Activated CD4-positive, alpha-beta memory T cell treated with anti-CD3 and anti-CD28 coated beads, Interleukin-2, amount 10 ng/mL, durations not matched to agents 7 days and 5 days (primary cell): ENCODE data around the gene NFIX. TPM values are rescaled to one million over a fixed set of nuclear protein-coding genes. Genes with fewer than 3 reads are reported as not detected.
A peak's percentile ranks its signal among the peaks of the same experiment; 100 is the strongest.

Experiments used
- CTCF ChIA-PET: fragments of 350-600 bp; sonication (Branson Sonifier 250); formaldehyde crosslinking; loops from one replicate; lab custom pipeline; 2021; ENCODE audit warnings: antibody characterized with exemption, inconsistent platforms; lab: Charles Lee
- POLR2A ChIA-PET: fragments of 350-600 bp; sonication (Branson Sonifier 250); formaldehyde crosslinking; loops from one replicate; lab custom pipeline; 2021; ENCODE audit warnings: antibody characterized with exemption; lab: Charles Lee
- DNase-seq: peaks from one replicate; pipeline ENCODE4 v3.0.0-alpha.2; 2020
- H3K27ac Mint-ChIP-seq: one replicate; pipeline ENCODE4 v1.8.0; 2021; ENCODE audit warnings: mild to moderate bottlenecking, mixed read lengths
- H3K27me3 Mint-ChIP-seq: one replicate; pipeline ENCODE4 v1.8.0; 2021; ENCODE audit warnings: mixed read lengths
- H3K36me3 Mint-ChIP-seq: one replicate; pipeline ENCODE4 v1.8.0; 2021; ENCODE audit warnings: low read depth, mixed read lengths
- H3K4me1 Mint-ChIP-seq: one replicate; pipeline ENCODE4 v1.8.0; 2021; ENCODE audit warnings: mixed read lengths
- H3K4me3 Mint-ChIP-seq: one replicate; pipeline ENCODE4 v1.8.0; 2021; ENCODE audit warnings: mild to moderate bottlenecking, mixed read lengths
- H3K9me3 Mint-ChIP-seq: one replicate; pipeline ENCODE4 v1.8.0; 2021; ENCODE audit warnings: mixed read lengths
- total RNA-seq, 2 experiments: library from RNA; stranded (reverse); gene quantifications; one replicate each; pipeline ENCODE4 v1.2.3, GENCODE V29; 2021

The NFIX gene
- total RNA-seq, 2 experiments from 2014 or later: 0.05 TPM; not detected in 1

DNA sequence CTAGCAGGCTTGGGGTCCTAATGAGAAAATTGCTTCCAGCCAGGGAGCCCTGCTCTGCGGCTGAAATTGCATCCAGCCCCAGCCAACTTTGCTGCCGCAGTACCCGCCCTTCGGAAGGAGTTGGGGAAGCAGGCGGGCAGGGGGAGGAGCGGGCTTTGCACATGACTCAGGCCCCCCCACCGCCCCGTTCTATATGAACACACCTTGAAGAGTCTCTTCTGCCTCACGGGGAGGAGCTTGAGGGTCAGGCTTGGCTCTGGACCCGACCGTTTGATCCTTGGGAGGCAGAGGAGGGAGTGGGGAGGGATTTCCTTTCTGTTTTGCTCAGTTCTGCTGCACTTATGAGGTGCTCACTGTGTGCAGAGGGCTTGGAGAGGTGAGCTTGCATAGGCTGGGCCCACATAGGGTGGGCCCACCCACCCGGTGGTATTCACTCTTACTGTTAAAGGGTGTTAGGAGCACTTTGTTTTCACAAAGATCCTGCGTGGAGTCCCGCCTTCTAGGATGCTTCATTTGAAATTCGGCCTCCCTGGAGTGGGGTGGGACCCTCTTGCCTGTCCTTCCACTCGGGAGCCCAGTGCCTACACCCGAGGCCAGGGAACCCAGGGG is 60.9 kb downstream of the NFIX start:
- CTCF ChIA-PET: no interaction called here
- H3K36me3 Mint-ChIP-seq: no peaks in the 10 kb centered on the region
- no peak overlapping the region for H3K4me3 Mint-ChIP-seq
- H3K4me1 Mint-ChIP-seq: peaks cover 6% of the 10 kb centered on the region
- DNase-seq: no peak
- H3K9me3 Mint-ChIP-seq: no peaks in the 10 kb centered on the region
- peaks cover 22% of the 10 kb centered on the region for H3K27me3 Mint-ChIP-seq
- POLR2A ChIA-PET: no interaction called here
- no peak overlapping the region for H3K27ac Mint-ChIP-seq

DNA sequence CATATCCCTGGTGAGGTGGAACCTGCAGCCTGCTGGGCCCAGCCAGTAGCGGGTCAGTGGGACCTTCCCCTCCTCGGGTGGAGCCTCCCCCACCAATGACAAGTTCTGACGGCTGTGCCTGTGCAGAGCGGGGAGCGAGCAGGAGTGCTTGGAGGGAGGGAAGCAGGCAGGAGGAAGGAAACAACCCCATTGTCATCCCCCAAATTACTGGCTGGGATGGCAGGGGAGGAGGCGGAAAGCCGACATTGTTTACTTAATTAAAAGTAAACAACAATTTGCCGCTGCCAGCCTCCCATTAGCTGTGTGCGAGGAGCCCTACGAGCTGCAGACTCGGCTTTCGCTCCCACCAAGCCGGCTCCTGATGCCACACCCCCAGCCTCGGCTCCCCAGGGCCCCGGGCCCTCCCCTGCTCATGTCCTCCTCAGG is 61.9 kb downstream of the NFIX start:
- ChIA-PET POLR2A (no interaction called here), CTCF (interaction anchor here (2.2 to 5.6 kb wide), 3 partner anchors 37 to 92 kb away, joined by 7 to 57 read pairs (median 7); no protein-coding TSS in a partner anchor)
- H3K27me3 Mint-ChIP-seq: peaks cover 21% of the 10 kb centered on the region
- peaks cover 7% of the 10 kb centered on the region for H3K4me1 Mint-ChIP-seq
- no peak for DNase-seq
- no peaks in the 10 kb centered on the region for H3K9me3 Mint-ChIP-seq
- H3K36me3 Mint-ChIP-seq: no peaks in the 10 kb centered on the region
- no peak overlapping the region for H3K4me3 Mint-ChIP-seq
- H3K27ac Mint-ChIP-seq: no peak overlapping the region

DNA sequence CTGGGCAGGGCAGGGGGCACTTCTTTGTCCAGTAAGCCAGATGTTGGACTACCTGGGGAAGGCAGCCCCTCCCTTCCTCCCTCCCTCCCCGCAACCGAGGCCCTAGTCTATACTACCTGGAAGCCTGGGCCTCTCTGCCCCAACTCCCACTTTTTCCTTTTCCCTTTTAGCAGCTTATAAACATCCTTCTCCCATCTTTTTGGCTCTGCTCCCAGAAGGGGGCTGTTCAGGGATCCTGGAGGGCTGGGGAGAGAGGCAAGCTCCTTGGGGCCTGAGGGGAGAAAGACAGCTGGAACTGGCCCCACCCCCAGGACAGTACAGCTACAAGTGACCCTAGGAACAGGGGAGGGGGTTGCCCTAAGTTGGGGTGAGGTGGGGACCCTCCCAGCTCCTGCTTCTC is 62.5 kb downstream of the NFIX start:
- Mint-ChIP-seq H3K27ac (no peak overlapping the region), H3K4me1 (peaks cover 7% of the 10 kb centered on the region), H3K4me3 (no peak overlapping the region), H3K36me3 (no peaks in the 10 kb centered on the region), H3K9me3 (no peaks in the 10 kb centered on the region), H3K27me3 (peaks cover 23% of the 10 kb centered on the region)
- ChIA-PET CTCF (interaction anchor here (1.3 to 5.6 kb wide), 5 partner anchors 24 to 92 kb away, joined by 4 to 57 read pairs (median 7); no protein-coding TSS in a partner anchor), POLR2A (no interaction called here)
- DNase-seq: no peak

DNA sequence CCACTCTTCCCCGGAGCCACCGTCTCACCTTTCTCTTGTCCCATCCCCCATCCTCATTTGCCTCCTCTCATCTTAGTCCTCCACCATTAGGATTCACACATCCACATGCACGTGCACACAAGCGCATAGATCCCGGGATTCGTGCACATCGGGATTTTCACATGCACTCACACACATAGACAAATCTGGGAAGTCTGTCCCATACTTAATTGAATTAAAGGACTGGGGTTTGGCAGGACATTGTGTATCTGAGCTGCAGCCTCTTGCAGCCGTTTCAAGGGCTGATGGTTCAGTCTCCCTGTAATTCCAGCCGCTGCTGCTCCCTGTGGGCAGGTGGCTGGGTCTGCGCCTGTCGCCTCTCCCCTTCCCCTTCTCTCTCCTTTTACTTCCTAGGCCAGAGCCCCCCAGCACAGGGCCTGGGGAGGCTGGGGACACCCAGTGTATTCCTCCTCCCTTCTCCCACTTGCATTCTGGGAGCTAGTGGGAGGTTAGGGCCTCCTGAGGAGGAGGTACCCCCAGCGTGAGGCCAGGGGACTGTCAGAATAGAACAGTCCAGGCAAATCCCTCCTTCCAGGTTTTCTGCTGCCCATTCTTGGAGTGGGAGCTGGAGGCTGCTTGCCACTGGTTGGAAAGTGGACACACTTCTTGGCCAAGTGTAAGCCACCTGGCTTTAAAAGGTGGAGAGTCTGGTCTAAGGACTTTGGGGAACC is 63.8 kb downstream of the NFIX start:
- H3K27me3 Mint-ChIP-seq: peaks cover 30% of the 10 kb centered on the region
- H3K4me3 Mint-ChIP-seq: no peak overlapping the region
- no peaks in the 10 kb centered on the region for H3K9me3 Mint-ChIP-seq
- DNase-seq: no peak
- no peaks in the 10 kb centered on the region for H3K36me3 Mint-ChIP-seq
- H3K27ac Mint-ChIP-seq: no peak overlapping the region
- ChIA-PET POLR2A (interaction anchor here (1.5 kb wide), 1 partner anchor 11 kb away, joined by 3 read pairs; no protein-coding TSS in a partner anchor), CTCF (interaction anchor here (1.1 to 5.6 kb wide), 8 partner anchors 14 to 174 kb away, joined by 3 to 57 read pairs (median 7); no protein-coding TSS in a partner anchor)
- peaks cover 7% of the 10 kb centered on the region for H3K4me1 Mint-ChIP-seq

DNA sequence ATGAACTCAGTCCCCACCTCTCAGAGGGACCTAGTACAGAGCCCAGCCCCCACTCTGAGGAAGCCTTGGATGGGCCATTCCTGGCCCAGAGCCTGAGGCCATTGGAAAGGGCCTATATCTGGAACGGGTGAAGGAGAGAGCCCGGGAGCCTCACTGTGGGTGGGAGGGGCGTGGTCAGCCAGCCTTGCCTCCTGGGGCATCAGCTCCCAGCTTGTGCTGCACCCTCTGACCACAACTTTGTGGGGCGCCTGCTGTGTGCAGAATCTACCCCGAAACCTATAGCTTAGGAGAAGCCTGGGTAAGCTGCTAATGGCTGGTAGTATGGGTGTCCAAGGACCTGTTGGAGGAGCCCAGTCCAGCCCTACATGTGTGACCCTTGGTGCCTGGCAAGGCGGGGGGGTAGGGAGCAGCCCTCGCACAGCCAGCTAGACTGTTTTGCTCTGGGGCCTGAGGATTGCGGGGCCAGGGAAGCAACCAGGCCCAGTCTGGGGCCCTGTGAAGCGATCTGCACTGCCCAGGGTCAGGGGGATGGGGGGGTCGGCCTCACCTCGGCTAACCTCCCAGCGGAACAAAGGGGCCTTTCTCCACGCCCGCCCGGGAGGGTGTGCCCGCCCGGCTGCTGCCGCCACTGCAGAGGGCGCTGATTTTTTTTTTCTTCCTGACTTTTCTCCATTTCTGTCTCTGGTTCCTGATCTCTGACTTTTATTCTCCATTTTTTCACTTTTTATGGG is 65.1 kb downstream of the NFIX start:
- H3K4me3 Mint-ChIP-seq: no peak overlapping the region

DNA sequence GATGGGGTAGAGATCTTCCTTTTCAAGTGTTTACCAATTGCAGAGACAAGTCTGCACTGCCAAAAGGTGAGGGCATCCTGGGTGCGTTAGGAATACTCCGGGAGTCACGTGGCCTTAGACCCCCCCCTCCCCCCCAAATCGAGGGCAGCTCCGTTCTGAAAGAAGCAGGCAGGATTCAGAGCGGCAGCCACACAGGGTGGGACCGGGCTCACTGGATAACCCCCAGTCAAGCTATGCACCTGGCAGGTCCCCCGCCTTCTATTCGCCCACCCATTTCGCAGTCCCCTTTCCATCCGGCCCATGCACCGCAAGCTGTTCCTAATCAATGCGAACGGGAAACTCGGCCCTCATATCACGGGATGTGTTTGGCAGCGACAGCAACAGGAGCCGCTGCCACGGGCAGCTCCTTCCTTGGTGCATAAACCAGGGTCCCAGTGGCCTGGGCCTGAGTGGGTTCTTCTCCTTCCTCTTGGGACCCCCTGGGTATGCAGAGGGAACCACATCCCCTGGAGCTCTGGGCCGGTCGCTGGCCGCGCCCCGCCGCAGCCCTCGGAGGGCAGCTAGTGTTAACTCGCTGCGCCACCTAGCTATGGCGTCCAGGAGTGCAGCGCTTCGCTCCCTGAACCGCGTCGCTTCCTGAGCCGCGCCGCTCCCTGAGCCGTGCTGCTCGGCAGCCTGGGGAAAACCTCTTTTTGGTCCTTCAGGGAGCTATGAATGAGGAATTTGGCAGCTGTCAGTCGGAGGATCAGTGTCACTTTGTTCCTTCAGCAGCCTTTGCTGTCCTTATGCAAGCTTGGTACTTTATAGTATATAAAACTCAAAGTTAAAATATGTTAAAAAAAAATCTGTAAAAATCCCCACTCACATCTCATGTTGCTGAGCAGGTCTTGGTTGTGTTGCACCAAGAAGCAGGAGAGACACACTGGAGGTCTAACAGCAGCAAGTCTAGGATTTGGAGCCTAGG is 66.0 kb downstream of the NFIX start:
- DNase-seq: peak; percentile 77
- H3K36me3 Mint-ChIP-seq: no peaks in the 10 kb centered on the region
- ChIA-PET POLR2A (interaction anchor here (0.8 to 1.5 kb wide), 5 partner anchors 34 to 96 kb away, joined by 3 to 8 read pairs (median 4); no protein-coding TSS in a partner anchor), CTCF (interaction anchor here (0.6 to 5.6 kb wide), 39 partner anchors 9 to 1572 kb away, joined by 3 to 57 read pairs (median 6); partner anchors contain the start of genes DNASE2 and GCDH)
- peak overlapping the region; percentile 57 for H3K4me3 Mint-ChIP-seq
- H3K27ac Mint-ChIP-seq: no peak overlapping the region
- H3K27me3 Mint-ChIP-seq: peaks cover 30% of the 10 kb centered on the region
- no peaks in the 10 kb centered on the region for H3K9me3 Mint-ChIP-seq
- H3K4me1 Mint-ChIP-seq: peaks cover 7% of the 10 kb centered on the region

More for the DNA sequence above, 65.1 kb downstream of the NFIX start:
- Mint-ChIP-seq H3K27ac (no peak overlapping the region), H3K36me3 (no peaks in the 10 kb centered on the region), H3K9me3 (no peaks in the 10 kb centered on the region), H3K27me3 (peaks cover 30% of the 10 kb centered on the region), H3K4me1 (peaks cover 7% of the 10 kb centered on the region)
- ChIA-PET POLR2A (interaction anchor here (1.2 to 1.5 kb wide), 3 partner anchors 35 to 95 kb away, joined by 3 to 8 read pairs (median 4); no protein-coding TSS in a partner anchor), CTCF (interaction anchor here (0.6 to 5.6 kb wide), 28 partner anchors 8 to 235 kb away, joined by 3 to 57 read pairs (median 7); partner anchors contain the start of genes DNASE2 and GCDH)
- DNase-seq: no peak

DNA sequence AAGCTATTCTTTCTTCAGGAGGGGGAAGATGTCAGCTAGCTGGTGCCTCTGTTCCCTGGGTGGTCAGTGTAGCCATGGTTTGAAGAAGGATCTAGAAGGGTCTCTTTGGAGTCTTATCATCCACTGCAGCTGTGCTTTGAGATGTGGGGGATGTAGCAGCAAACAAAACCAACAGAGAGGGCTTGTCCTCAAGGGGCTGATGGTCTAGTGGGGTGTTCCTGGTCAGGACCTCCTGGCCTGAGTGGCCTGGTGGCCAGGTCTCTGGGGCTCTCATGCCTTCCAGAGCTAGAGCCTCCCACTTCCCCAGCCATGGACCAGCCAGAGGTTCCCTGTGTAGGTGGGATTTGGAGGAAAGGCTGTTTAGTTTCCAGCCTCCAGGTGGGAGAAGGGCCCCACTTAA is 67.0 kb downstream of the NFIX start:
- Mint-ChIP-seq H3K36me3 (no peaks in the 10 kb centered on the region), H3K4me3 (no peak overlapping the region), H3K27ac (no peak overlapping the region), H3K4me1 (peaks cover 7% of the 10 kb centered on the region), H3K27me3 (peaks cover 28% of the 10 kb centered on the region), H3K9me3 (no peaks in the 10 kb centered on the region)
- CTCF ChIA-PET: interaction anchor here (0.9 to 5.6 kb wide), 12 partner anchors 10 to 172 kb away, joined by 3 to 57 read pairs (median 14); partner anchors contain the start of gene GCDH
- DNase-seq: no peak
- POLR2A ChIA-PET: no interaction called here

DNA sequence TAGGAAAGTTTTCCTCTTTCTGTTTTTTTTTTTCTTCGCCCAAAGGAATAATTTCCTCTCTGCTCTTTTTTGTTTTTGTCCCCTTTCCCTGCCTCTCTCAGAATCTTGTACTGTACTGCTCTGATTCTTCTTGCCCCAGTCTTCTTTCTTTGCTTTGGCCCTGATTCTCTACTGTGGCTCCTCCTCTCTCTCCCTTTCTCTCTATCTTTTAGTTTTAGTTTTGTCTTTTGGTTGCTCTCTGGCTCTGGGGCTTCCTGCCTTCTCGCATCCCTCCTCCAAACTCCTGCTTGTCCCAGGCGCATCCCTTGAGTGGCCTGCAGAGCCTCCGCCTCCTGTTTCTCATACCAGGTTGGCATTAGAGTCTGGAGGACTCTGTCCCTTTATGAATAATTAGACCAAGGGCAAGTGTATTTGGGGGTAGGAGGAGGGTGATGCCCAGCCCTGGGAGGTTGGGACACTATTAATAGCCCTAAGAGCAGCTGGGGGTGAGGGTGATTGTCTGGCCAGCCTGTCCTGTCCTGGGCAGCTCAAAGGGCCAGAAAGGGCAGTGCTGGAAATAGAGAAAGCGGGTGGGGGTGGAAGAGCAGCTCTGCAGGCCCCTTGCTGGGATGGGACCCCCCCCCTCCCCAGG is 68.3 kb downstream of the NFIX start:
- ChIA-PET CTCF (interaction anchor here (1.1 kb wide), 1 partner anchor 98 kb away, joined by 6 read pairs; no protein-coding TSS in a partner anchor), POLR2A (no interaction called here)
- peaks cover 28% of the 10 kb centered on the region for H3K27me3 Mint-ChIP-seq
- no peak overlapping the region for H3K27ac Mint-ChIP-seq
- no peak overlapping the region for H3K4me3 Mint-ChIP-seq
- H3K36me3 Mint-ChIP-seq: no peaks in the 10 kb centered on the region
- DNase-seq: no peak
- no peaks in the 10 kb centered on the region for H3K9me3 Mint-ChIP-seq
- peaks cover 7% of the 10 kb centered on the region for H3K4me1 Mint-ChIP-seq

DNA sequence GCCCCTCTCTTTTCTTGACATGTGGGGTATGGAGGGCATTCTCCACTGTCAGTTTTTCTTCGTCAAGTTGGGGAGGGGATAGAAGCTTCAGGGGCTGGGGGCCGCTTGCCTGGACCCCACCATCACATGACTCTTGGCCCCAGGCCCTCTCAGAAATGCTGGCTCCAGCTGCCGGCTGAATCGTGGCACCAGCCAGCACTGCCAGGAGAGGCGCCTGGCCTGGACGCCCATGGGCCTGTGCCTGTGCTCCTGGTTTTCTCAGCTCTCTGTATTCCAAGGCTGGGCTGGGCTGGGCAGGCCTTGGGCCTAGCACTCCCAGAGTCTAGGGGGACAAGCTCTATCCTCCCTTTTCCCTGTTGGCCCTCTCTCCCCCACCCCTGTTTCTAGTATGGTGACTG is 68.8 kb downstream of the NFIX start:
- Mint-ChIP-seq H3K36me3 (no peaks in the 10 kb centered on the region), H3K4me3 (no peak overlapping the region), H3K27me3 (peaks cover 26% of the 10 kb centered on the region), H3K27ac (no peak overlapping the region), H3K4me1 (peaks cover 7% of the 10 kb centered on the region), H3K9me3 (no peaks in the 10 kb centered on the region)
- no peak for DNase-seq
- CTCF ChIA-PET: interaction anchor here (1.1 kb wide), 1 partner anchor 99 kb away, joined by 6 read pairs; no protein-coding TSS in a partner anchor
- POLR2A ChIA-PET: no interaction called here

DNA sequence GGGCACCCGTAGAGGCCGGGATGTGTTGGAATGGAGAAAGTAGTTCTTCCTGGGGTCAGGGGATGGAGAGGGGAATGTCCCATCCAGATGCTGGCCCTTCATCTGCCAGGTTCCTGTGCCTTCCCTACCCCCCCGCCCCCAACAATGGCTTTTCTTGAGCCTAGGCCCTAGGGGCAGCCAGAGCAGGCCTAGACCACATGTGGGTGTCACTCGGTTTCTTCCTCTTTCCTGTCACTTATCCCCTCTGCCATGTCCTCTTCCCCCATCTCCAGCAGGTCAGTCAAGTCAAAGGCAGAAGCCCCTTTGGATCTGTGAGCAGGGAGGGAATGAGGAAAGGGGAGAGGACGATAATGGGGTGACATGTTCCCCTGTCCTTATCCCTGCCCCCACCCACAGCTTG is 71.0 kb downstream of the NFIX start:
- Mint-ChIP-seq H3K4me1 (peaks cover 3% of the 10 kb centered on the region), H3K27me3 (peaks cover 21% of the 10 kb centered on the region), H3K9me3 (no peaks in the 10 kb centered on the region), H3K4me3 (no peak overlapping the region), H3K36me3 (no peaks in the 10 kb centered on the region), H3K27ac (no peak overlapping the region)
- POLR2A ChIA-PET: no interaction called here
- CTCF ChIA-PET: no interaction called here
- DNase-seq: no peak

DNA sequence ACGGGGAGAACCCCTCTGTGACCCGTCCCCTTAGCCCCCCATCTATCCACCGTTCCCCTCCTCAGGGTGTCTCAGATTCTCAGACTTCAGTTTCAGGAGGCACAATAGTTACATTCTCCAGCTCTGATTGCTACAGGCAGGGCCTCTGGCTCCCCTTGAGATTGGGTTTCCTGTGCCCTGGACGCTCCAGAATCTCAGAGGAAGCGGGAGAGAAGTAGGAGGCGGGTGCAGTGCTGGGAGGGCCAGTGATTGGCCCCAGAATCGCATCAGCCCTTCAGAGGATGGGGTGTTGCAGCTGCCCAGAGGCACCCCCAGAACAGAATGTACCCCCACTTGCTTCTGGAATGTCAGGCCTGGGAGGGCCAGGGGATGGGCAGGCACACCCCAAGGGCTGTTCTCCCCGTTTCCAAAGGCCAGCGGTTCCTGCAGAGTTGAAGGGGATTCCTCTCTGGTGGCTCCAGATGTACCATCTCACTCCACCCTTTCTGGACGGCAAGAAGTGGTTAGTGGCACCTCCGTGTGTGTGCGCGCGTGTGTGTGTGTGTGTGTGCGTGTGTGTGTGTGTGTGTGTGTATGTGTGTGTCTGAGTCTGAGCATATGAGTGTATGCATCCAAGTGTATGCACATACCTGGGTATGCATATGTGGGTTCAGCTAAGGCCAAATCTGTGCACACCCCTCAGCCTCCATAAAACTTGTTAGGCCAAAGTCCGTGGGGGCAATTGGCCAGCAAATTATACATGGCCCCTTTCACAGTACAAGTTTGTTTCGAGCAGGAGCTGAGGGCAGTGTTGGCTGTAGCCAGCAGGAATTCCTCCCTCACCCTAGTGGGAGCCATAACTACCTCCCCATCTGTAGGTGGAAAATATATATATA is 71.9 kb downstream of the NFIX start:
- DNase-seq: no peak
- no peaks in the 10 kb centered on the region for H3K36me3 Mint-ChIP-seq
- no peak overlapping the region for H3K27ac Mint-ChIP-seq
- H3K4me3 Mint-ChIP-seq: no peak overlapping the region
- H3K9me3 Mint-ChIP-seq: no peaks in the 10 kb centered on the region
- H3K4me1 Mint-ChIP-seq: no peaks in the 10 kb centered on the region
- peaks cover 14% of the 10 kb centered on the region for H3K27me3 Mint-ChIP-seq
- CTCF ChIA-PET: no interaction called here
- POLR2A ChIA-PET: no interaction called here
